GM18951 (cell line): ENCODE measurements around the gene CLEC4E.
"Not testable (repeated sequence)": the region's sequence is repeated elsewhere in the genome, so short reads cannot be mapped to it uniquely, and the experiment has no call there.

Source experiments
- POLR2A ChIP-seq: IDR thresholded peaks from 4 replicates; pipeline ENCODE4 v1.6.1; 2011; ENCODE audit warnings: mild to moderate bottlenecking; ENCODE audit not compliant: insufficient read length, insufficient read depth; ENCODE audit errors: extremely low read depth
- in situ Hi-C: fragments of 300-500 bp; cut with MboI; formaldehyde crosslinking; loops from one replicate; pipeline ENCODE4 v1.12.0; 2022; ENCODE audit warnings: low sequenced_read_pairs, mixed read lengths, inconsistent platforms; ENCODE audit not compliant: unreplicated experiment

CLEC4E gene

GRCh38 chr12:8517971-8518370 lies 22.7 kb downstream of the CLEC4E start:
- no peak for TF ChIP-seq POLR2A
- in situ Hi-C loops, result no loop called here

- no peak for TF ChIP-seq POLR2A
- in situ Hi-C loops, result no loop called here
These were observed 27.4 kb downstream of the CLEC4E start, which contains the start of gene CLEC4D for GRCh38 chr12:8513256-8513655. Gene CLEC4D, plus strand, starts transcription at chr12:8513503. Its CDS starts 230 bp downstream, at chr12:8513733.

- in situ Hi-C loops, result no loop called here
- no peak for TF ChIP-seq POLR2A
These were observed 31.5 kb downstream of the CLEC4E start for GRCh38 chr12:8508910-8509841.

- in situ Hi-C loops, result no loop called here
- TF ChIP-seq POLR2A, result no peak
These were observed 32.5 kb downstream of the CLEC4E start for GRCh38 chr12:8508223-8508622.

- in situ Hi-C loops, result no loop called here
- no peak for TF ChIP-seq POLR2A
These were observed 33.1 kb downstream of the CLEC4E start for GRCh38 chr12:8507596-8507995.

- in situ Hi-C loops, result no loop called here
- TF ChIP-seq POLR2A, result no peak
These were observed 36.4 kb downstream of the CLEC4E start for GRCh38 chr12:8504351-8504750.

- no peak for TF ChIP-seq POLR2A
- in situ Hi-C loops, result no loop called here
These were observed 39.0 kb downstream of the CLEC4E start for GRCh38 chr12:8501720-8502119.

- TF ChIP-seq POLR2A, result no peak
- in situ Hi-C loops, result no loop called here
These were observed 41.1 kb downstream of the CLEC4E start for GRCh38 chr12:8499616-8500015.

GRCh38 chr12:8496074-8496473 lies 44.6 kb downstream of the CLEC4E start:
- in situ Hi-C loops, result not testable (repeated sequence)

GRCh38 chr12:8495671-8496070 lies 45.0 kb downstream of the CLEC4E start:
- in situ Hi-C loops, result not testable (repeated sequence)

- in situ Hi-C loops, result no loop called here
- TF ChIP-seq POLR2A, result no peak
These were observed 47.6 kb downstream of the CLEC4E start for GRCh38 chr12:8493084-8493483.

- TF ChIP-seq POLR2A, result no peak
- in situ Hi-C loops, result no loop called here
These were observed 48.8 kb downstream of the CLEC4E start for GRCh38 chr12:8491646-8492530.
